ENCODE measurements around the gene A2ML1. TPM values are rescaled to one million over a fixed set of nuclear protein-coding genes. Genes with fewer than 3 reads are reported as not detected.

A2ML1 gene
- polyA plus RNA-seq, 3 donors, result not detected

DNA sequence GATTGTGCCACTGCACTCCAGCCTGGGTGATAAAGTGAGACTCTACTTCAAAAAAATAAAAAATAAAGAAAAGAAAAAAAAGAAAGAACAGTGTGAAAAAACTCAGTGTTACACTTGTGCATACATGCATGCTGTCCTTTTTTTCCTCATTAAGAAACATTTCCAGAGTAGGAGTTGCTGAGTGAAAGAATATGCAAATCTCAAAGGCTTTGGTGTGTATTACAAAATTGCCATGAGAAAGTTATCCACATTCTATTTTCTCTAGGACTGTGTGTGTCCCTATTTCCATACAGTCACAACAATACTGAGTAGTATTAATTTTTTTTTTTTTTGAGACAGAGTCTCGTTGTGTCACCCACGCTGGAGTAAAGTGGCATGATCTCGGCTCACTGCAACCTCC is 830 bp upstream of the A2ML1 start:
- Mint-ChIP-seq H3K36me3 (no peaks in the 10 kb centered on the region), H3K27ac (no peak overlapping the region), H3K27me3 (ENCODE audit: low read depth in 3 of 3) (peaks cover 3 to 4% (median 3%) of the 10 kb centered on the region in 3 donors), H3K4me3 (no peak overlapping the region), H3K9me3 (peaks cover 0 to 3% (median 0%) of the 10 kb centered on the region in 7 donors), H3K4me1 (peaks cover 20% of the 10 kb centered on the region)
- intact Hi-C loops (cut with micrococcal nuclease), result no loop called here
- Histone ChIP-seq H2AFZ (ENCODE audit: insufficient read depth, low read depth, low read length, poor library complexity, severe bottlenecking) (no peak overlapping the region), H3K27ac (ENCODE audit: low read depth in 1 of 2, low read length in 2 of 2) (no peak overlapping the region), H3K4me2 (replicated peaks; ENCODE audit: extremely low read depth, low read length, poor library complexity, severe bottlenecking) (no peak overlapping the region), H3K4me3 (replicated peaks in 1 of 3; ENCODE audit: low read depth in 2 of 3, low read length in 3 of 3) (no peak overlapping the region), H3K9ac (ENCODE audit: insufficient read depth, low read length, poor library complexity, severe bottlenecking) (no peak overlapping the region), H3K9me3 (replicated peaks in 1 of 2; ENCODE audit: control insufficient read depth in 1 of 2, insufficient read depth in 1 of 2, low read length in 2 of 2) (no peaks in the 10 kb centered on the region), H3K4me1 (ENCODE audit: control insufficient read depth in 1 of 2, insufficient read depth in 2 of 2, low read length in 2 of 2) (peaks cover 7 to 11% of the 10 kb centered on the region in 2 donors), H3K79me2 (ENCODE audit: insufficient read depth, low read length) (no peaks in the 10 kb centered on the region), H3K36me3 (replicated peaks in 1 of 2; ENCODE audit: control insufficient read depth in 1 of 2, insufficient read depth in 2 of 2, low read length in 2 of 2) (no peaks in the 10 kb centered on the region), H3K27me3 (ENCODE audit: control insufficient read depth in 2 of 2, insufficient read depth in 2 of 2, low read length in 2 of 2) (no peaks in the 10 kb centered on the region), H4K20me1 (ENCODE audit: insufficient read depth, low read length) (no peaks in the 10 kb centered on the region)
- no peak for DNase-seq
- no CpG with 5 or more reads among the region's 3 CpGs for WGBS (ENCODE audit: insufficient coverage)
- TF ChIP-seq CTCF (IDR thresholded peaks at IDR 0.05), result no peak

DNA sequence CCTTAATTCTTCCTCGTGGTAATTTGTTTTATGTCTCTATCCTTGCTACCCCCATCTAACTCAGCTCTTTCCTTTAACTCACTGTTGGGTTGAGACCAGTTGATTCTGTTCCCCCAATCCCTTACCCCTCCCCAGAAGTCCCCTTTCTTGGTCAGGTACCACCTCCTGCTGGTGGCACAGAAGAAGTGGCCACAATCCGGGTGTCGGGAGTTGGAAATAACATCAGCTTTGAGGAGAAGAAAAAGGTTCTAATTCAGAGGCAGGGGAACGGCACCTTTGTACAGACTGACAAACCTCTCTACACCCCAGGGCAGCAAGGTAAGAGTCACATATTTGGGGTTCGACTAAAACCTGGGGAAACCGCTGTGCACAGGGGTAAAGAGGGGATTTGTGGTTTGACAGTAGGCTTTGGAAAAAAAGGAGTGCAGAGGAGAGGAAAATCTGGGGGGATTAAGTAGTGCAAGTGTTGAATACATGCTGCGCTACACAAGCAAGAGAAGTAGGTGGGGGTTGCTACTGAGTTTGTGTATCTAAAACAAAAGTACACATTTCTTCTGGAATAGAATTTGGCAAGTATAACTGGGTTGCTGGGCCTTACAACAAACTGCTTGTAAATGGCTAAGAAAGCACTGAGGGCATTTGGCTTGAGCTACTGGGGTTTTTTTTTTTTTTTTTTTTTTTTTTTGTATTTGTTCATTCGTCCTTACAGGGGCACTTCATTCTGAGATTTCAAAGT is 1.3 kb downstream of the A2ML1 start:
- intact Hi-C loops (cut with micrococcal nuclease), result no loop called here
- no peak overlapping the region for H3K9ac ChIP-seq (ENCODE audit: insufficient read depth, low read length, poor library complexity, severe bottlenecking)
- no peak overlapping the region for H3K4me2 ChIP-seq (replicated peaks; ENCODE audit: extremely low read depth, low read length, poor library complexity, severe bottlenecking)
- no peak overlapping the region for H3K27ac ChIP-seq (ENCODE audit: low read depth in 1 of 2, low read length in 2 of 2)
- Mint-ChIP-seq H3K4me1 (peaks cover 18% of the 10 kb centered on the region), H3K27me3 (ENCODE audit: low read depth in 3 of 3) (peaks cover 3 to 7% (median 3%) of the 10 kb centered on the region in 3 donors), H3K27ac (no peak overlapping the region), H3K4me3 (no peak overlapping the region), H3K36me3 (no peaks in the 10 kb centered on the region), H3K9me3 (peaks cover 0 to 3% (median 0%) of the 10 kb centered on the region in 7 donors)
- H3K36me3 ChIP-seq (replicated peaks in 1 of 2; ENCODE audit: control insufficient read depth in 1 of 2, insufficient read depth in 2 of 2, low read length in 2 of 2), result no peaks in the 10 kb centered on the region
- H3K79me2 ChIP-seq (ENCODE audit: insufficient read depth, low read length), result no peaks in the 10 kb centered on the region
- peaks cover 0 to 5% of the 10 kb centered on the region in 2 donors for H3K4me1 ChIP-seq (ENCODE audit: control insufficient read depth in 1 of 2, insufficient read depth in 2 of 2, low read length in 2 of 2)
- no peaks in the 10 kb centered on the region for H3K9me3 ChIP-seq (replicated peaks in 1 of 2; ENCODE audit: control insufficient read depth in 1 of 2, insufficient read depth in 1 of 2, low read length in 2 of 2)
- no peaks in the 10 kb centered on the region for H4K20me1 ChIP-seq (ENCODE audit: insufficient read depth, low read length)
- no peak overlapping the region for H3K4me3 ChIP-seq (replicated peaks in 1 of 3; ENCODE audit: low read depth in 2 of 3, low read length in 3 of 3)
- TF ChIP-seq CTCF (IDR thresholded peaks at IDR 0.05), result peak; percentile 19
- H2AFZ ChIP-seq (ENCODE audit: insufficient read depth, low read depth, low read length, poor library complexity, severe bottlenecking), result peak overlapping the region; percentile 1
- DNase-seq, result peak in 1 of 3 donors; percentile 6
- WGBS (ENCODE audit: insufficient coverage), result 76% methylated on average over 3 of the region's 8 CpGs
- no peaks in the 10 kb centered on the region for H3K27me3 ChIP-seq (ENCODE audit: control insufficient read depth in 2 of 2, insufficient read depth in 2 of 2, low read length in 2 of 2)
